ENCODE data around the gene ASB2. TPM values are rescaled to one million over a fixed set of nuclear protein-coding genes. Genes with fewer than 3 reads are reported as not detected.

ASB2 gene
- total RNA-seq, 1 donor from 2014 or later: 0.46 TPM

DNA sequence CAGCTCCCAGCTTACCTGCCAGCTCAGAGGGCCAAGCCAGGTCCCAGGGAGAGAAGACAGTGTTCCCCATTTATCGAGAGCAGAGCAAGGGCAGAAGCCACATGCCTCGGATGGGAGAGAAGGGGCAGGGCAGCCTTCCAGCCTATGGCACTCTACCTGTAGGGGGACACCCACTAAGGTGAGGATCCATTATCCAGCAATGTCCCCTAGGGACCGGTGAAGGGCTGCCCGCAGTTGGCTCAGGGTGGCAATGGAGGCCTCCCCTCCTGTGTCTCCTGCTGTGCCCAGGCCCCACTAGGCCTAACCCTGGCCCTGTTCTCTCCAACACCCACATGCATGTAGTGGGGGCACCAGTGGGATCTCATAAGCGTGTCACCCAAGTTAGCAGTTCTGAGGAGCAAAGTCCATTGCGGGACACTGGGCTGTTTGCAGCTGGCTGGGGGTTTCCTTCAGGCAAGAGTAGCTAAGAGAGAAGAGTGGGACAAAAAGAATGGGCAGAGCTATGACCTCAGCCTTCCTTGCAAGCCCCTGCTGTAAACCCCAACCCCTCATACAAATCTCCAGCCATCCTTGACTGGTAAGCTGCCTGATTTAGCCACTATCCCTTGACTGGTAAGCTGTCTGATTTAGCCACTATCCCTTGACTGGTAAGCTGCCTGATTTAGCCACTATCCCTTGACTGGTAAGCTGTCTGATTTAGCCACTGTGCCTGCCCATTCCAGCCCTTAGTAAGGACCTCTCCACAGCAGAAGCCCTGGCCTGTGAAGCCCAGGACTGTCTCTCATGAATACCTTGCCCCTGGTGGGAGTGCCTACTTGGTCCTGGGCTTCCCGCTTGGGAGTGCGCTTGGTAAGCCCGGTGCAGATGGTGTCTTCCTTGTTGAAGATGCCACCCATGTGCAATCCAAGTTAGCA, 5.2 kb upstream of the ASB2 start:
- no peak overlapping the region for H3K4me3 ChIP-seq (ENCODE audit: low read depth, low read length)
- no peak for TF ChIP-seq CTCF (conservative IDR thresholded peaks at IDR 0.05; ENCODE audit: low read depth, low read length)
- DNase-seq (ENCODE audit: low read depth): no peak

DNA sequence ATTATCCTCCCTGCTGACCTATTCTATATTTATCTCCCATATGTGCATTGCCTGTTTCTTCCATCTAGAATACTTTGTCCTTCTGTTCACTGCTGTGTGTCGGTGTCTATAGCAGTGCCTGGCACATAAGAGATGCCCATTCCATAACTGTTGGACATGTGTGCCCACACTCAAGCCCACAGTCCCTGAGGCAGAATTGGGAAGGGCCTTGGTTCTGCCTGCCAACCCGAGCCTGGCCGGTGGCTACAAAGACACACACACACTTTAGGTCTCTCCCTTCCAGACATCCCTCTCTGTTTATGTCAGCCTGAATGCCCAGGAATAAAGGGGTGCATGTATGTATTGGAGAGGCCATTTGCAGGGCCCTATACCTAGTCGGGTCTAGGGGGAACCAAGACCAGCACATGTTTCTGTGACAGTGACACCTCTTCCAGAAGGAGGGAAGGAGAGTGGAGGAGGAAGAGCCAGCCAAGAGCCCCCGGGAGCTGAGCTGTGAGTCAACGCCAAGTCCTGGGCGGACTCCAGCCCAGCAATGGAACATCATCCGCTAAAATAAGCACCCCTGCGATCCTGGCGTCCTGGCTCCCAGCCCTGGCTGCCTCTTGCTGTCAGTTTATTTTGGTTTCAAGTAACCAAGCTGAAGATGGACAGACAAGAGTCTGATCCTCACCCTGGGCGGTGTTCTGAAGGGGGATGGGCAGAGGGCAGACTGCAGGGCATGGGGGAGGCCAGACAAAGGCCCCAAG, 4.3 kb upstream of the ASB2 start:
- no peak overlapping the region for H3K4me3 ChIP-seq (ENCODE audit: low read depth, low read length)
- TF ChIP-seq CTCF (conservative IDR thresholded peaks at IDR 0.05; ENCODE audit: low read depth, low read length): no peak
- no peak for DNase-seq (ENCODE audit: low read depth)

GRCh38 chr14:93978735-93979134, 2.4 kb upstream of the ASB2 start:
- TF ChIP-seq CTCF (conservative IDR thresholded peaks at IDR 0.05; ENCODE audit: low read depth, low read length): no peak
- H3K4me3 ChIP-seq (ENCODE audit: low read depth, low read length): no peak overlapping the region
- DNase-seq (ENCODE audit: low read depth): no peak

GRCh38 chr14:93977790-93978581, 1.6 kb upstream of the ASB2 start:
- DNase-seq (ENCODE audit: low read depth): no peak
- no peak overlapping the region for H3K4me3 ChIP-seq (ENCODE audit: low read depth, low read length)

DNA sequence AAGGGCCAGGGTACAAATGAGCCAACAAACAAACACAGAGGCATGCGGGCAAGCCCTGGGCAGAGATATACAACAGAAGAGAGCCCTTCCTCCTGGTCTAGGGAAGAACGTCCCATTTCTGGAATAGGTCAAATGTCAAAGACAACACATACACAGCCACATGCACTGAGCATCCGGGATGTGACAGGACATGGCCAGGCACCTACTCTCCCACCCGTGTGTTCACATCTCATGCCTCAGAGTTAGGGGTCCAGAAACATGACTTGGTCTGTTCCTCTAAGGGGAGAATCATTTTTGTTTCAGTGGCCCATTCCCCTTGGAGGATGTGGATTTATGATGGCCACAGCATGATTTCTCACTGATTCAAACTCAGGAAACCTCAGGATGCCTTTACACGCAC, 801 bp upstream of the ASB2 start:
- H3K4me3 ChIP-seq (ENCODE audit: low read depth, low read length): no peak overlapping the region
- no peak for DNase-seq (ENCODE audit: low read depth)
- TF ChIP-seq CTCF (conservative IDR thresholded peaks at IDR 0.05; ENCODE audit: low read depth, low read length): no peak

More at GRCh38 chr14:93977790-93978581, 1.6 kb upstream of the ASB2 start:
- TF ChIP-seq CTCF (conservative IDR thresholded peaks at IDR 0.05; ENCODE audit: low read depth, low read length): no peak

DNA sequence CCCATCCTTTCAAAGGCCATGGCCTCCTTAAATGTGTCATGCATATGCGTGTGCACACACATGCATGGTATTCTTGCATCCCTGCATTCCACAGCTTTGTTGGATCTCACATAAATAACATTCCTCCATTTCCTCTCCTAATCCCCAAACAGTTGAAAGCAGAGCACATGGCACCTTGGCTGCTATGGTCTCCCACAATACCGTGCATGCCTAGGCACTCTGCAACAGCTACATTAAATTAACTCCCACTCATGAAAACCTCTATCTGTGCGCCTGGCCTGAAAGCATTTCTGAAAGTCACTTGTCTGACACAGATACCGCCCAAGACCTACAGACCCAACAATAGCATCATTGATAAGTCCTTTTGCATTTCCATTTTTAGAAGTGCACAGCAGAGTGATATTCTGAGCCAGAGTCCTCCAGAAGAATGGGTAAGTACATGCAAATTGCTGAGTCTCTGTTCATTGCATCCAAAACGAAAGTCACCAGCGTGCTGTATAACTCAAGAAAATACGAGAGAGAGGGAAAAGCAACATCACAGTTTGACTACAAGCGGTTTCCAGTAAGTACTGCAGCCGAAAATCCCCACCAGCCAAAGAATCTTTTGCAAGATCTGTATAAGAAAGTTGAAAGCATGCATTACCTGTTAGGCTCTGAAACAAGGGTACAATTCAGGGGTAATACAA, 436 bp downstream of the ASB2 start:
- DNase-seq (ENCODE audit: low read depth): no peak
- no peak for TF ChIP-seq CTCF (conservative IDR thresholded peaks at IDR 0.05; ENCODE audit: low read depth, low read length)

More for the DNA sequence above, 436 bp downstream of the ASB2 start:
- no peak overlapping the region for H3K4me3 ChIP-seq (ENCODE audit: low read depth, low read length)
